ENCODE data around the gene GPR160. TPM values are rescaled to one million over a fixed set of nuclear protein-coding genes. Genes with fewer than 3 reads are reported as not detected.

GPR160 gene
- total and polyA plus RNA-seq, 8 donors = 0.58 to 70.1 (median 48.1) TPM

DNA sequence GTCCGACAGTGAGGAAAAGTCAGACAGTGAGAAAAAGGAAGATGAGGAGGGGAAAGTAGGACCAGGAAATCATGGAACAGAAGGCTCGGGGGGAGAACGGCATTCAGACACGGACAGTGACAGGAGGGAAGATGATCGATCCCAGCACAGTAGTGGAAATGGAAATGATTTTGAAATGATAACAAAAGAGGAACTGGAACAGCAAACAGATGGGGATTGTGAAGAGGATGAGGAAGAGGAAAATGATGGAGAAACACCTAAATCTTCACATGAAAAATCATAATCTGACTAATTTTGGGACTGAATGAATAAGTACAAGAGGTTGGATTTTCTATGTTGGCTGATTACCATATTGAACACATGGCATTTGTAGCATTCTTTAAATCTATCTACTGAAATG is 45.0 kb upstream of the GPR160 start:
- Histone ChIP-seq H3K4me3 (no peak overlapping the region), H3K9me3 (no peaks in the 10 kb centered on the region), H3K27me3 (no peaks in the 10 kb centered on the region), H3K36me3 (peaks cover 13 to 88% (median 75%) of the 10 kb centered on the region in 4 donors), H3K27ac (no peak overlapping the region), H3K4me1 (peaks cover 0 to 23% (median 10%) of the 10 kb centered on the region in 4 donors)
- 78 to 88% (median 88%) methylated on average over 5 of the region's 5 CpGs for WGBS, 5 donors
- TF ChIP-seq EP300 (IDR thresholded peaks at IDR 0.05) = no peak
- TF ChIP-seq POLR2A (IDR thresholded peaks at IDR 0.05) = no peak
- TF ChIP-seq, protein P1, sequence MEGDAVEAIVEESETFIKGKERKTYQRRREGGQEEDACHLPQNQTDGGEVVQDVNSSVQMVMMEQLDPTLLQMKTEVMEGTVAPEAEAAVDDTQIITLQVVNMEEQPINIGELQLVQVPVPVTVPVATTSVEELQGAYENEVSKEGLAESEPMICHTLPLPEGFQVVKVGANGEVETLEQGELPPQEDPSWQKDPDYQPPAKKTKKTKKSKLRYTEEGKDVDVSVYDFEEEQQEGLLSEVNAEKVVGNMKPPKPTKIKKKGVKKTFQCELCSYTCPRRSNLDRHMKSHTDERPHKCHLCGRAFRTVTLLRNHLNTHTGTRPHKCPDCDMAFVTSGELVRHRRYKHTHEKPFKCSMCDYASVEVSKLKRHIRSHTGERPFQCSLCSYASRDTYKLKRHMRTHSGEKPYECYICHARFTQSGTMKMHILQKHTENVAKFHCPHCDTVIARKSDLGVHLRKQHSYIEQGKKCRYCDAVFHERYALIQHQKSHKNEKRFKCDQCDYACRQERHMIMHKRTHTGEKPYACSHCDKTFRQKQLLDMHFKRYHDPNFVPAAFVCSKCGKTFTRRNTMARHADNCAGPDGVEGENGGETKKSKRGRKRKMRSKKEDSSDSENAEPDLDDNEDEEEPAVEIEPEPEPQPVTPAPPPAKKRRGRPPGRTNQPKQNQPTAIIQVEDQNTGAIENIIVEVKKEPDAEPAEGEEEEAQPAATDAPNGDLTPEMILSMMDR (IDR thresholded peaks at IDR 0.05) = no peak
- no peak for TF ChIP-seq POLR2AphosphoS5 (IDR thresholded peaks at IDR 0.05)
- DNase-seq = no peak
- intact Hi-C loops (cut with DNase I; ENCODE audit: low total_unique reads) = no loop called here

DNA sequence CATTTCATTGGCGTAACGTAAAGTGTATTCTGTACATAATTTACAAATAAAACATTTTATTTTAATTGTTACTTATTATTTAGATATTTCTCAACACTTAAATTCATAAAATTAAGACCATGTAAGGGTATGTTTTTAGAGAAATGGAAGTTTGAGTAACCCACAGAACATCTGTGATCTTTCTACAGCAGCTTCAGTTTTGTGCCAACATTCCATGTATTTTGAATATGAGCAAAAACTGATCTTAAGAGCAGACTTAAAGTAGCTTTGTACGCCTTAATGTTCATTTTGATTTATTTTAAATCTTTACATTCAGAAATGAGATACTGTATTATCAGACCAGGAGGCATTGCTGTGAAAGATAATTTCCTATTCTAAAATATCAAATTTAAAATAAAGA is 44.0 kb upstream of the GPR160 start:
- intact Hi-C loops (cut with DNase I; ENCODE audit: low total_unique reads) = no loop called here
- WGBS, 5 donors = 74 to 84% (median 80%) methylated on average over 3 of the region's 3 CpGs
- no peaks in the 10 kb centered on the region for H3K27me3 ChIP-seq
- no peak overlapping the region for H3K27ac ChIP-seq
- peaks cover 5 to 78% (median 68%) of the 10 kb centered on the region in 4 donors for H3K36me3 ChIP-seq
- TF ChIP-seq, protein P1 (IDR thresholded peaks at IDR 0.05) = no peak
- TF ChIP-seq POLR2A (IDR thresholded peaks at IDR 0.05) (no peak), EP300 (IDR thresholded peaks at IDR 0.05) (no peak), POLR2AphosphoS5 (IDR thresholded peaks at IDR 0.05) (no peak)
- H3K4me1 ChIP-seq = peaks cover 0 to 27% (median 10%) of the 10 kb centered on the region in 4 donors
- H3K9me3 ChIP-seq = no peaks in the 10 kb centered on the region
- no peak for DNase-seq
- no peak overlapping the region for H3K4me3 ChIP-seq

DNA sequence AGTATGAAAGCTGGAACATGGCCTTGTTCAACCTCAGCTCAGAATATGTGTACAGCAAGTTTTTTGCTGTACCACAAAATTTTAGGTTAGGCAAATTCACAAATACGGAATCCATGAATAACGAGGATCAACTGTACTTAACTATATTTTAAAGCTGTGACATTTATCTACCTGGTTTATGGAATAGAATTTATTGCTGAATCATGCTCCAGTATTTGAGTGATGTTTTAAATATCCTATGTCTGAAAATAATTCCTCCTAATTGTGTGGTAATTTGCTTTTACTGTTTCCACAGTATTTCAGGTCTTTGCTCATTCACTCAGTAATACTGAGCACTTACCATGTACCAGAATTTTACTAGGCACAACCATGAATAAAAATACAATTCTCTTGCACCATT is 41.7 kb upstream of the GPR160 start:
- no peak for TF ChIP-seq EP300 (IDR thresholded peaks at IDR 0.05)
- TF ChIP-seq, protein P1 (IDR thresholded peaks at IDR 0.05) = no peak
- no peak for TF ChIP-seq POLR2AphosphoS5 (IDR thresholded peaks at IDR 0.05)
- no peak for TF ChIP-seq POLR2A (IDR thresholded peaks at IDR 0.05)
- H3K4me3 ChIP-seq = no peak overlapping the region
- peaks cover 0 to 57% (median 49%) of the 10 kb centered on the region in 4 donors for H3K36me3 ChIP-seq
- WGBS, 5 donors = 95 to 98% (median 96%) methylated on average over 2 of the region's 2 CpGs
- H3K9me3 ChIP-seq = peaks cover 0 to 3% (median 0%) of the 10 kb centered on the region in 4 donors
- intact Hi-C loops (cut with DNase I; ENCODE audit: low total_unique reads) = no loop called here
- DNase-seq = no peak
- H3K4me1 ChIP-seq = peaks cover 0 to 27% (median 10%) of the 10 kb centered on the region in 4 donors
- H3K27me3 ChIP-seq = no peaks in the 10 kb centered on the region
- H3K27ac ChIP-seq = no peak overlapping the region

DNA sequence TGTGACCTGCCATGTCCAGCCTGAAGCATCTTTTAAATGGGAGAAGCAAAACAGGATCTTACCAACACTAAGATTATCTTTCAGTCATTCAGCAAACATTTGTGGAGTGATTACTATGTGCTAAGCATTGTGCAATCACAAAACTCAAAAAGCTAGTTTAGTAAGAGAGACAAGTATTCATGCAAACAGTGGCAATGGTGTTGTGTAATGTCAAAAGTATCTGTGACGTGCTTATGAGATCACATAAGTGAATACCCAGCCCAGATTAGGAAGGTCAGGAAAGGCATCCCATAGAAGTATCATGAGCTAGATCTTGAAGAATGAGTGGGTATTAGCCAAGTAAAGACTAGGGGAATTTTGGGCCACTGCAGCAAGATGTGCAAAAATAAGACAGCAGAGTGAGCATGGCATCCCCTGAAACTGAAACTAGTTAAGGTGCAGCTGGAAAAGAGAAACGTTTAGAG is 39.1 kb upstream of the GPR160 start:
- peaks cover 0 to 3% (median 0%) of the 10 kb centered on the region in 4 donors for H3K9me3 ChIP-seq
- 36 to 49% (median 40%) methylated on average over 2 of the region's 2 CpGs for WGBS, 5 donors
- H3K27me3 ChIP-seq = no peaks in the 10 kb centered on the region
- peaks cover 0 to 31% (median 22%) of the 10 kb centered on the region in 4 donors for H3K36me3 ChIP-seq
- no peak for TF ChIP-seq POLR2A (IDR thresholded peaks at IDR 0.05)
- TF ChIP-seq POLR2AphosphoS5 (IDR thresholded peaks at IDR 0.05) = no peak
- no peak for TF ChIP-seq EP300 (IDR thresholded peaks at IDR 0.05)
- TF ChIP-seq, protein P1 (IDR thresholded peaks at IDR 0.05) = no peak
- intact Hi-C loops (cut with DNase I; ENCODE audit: low total_unique reads) = no loop called here
- peaks cover 0 to 27% (median 13%) of the 10 kb centered on the region in 4 donors for H3K4me1 ChIP-seq
- H3K27ac ChIP-seq = peak overlapping the region in 1 of 5 donors; percentile 28
- DNase-seq = no peak
- H3K4me3 ChIP-seq = no peak overlapping the region

Data from stomach (tissue), 9 donors.